CD4-positive, alpha-beta T cell treated with Interleukin-15 for 4 hours (primary cell): ENCODE data around the gene B3GNT9.
A peak's percentile ranks its signal among the peaks of the same experiment; 100 is the strongest.

ENCODE experiments used
- DNase-seq: peaks from one replicate; pipeline ENCODE4 v3.0.0-alpha.2; 2020; ENCODE audit warnings: low spot score

The B3GNT9 gene

GRCh38 chr16:67150833-67151396, at the start of gene B3GNT9:
B3GNT9 (minus strand) TSS chr16:67150998; CDS start chr16:67150485, 513 bp downstream.
- DNase-seq: peak; percentile 36

- DNase-seq: no peak
Measured at GRCh38 chr16:67200491-67200890, 49.7 kb upstream of the B3GNT9 start.

- DNase-seq: no peak
Measured at GRCh38 chr16:67199808-67200198, 49.0 kb upstream of the B3GNT9 start.

- no peak for DNase-seq
Measured at GRCh38 chr16:67199011-67199807, 48.4 kb upstream of the B3GNT9 start, which contains the start of gene ELMO3. ELMO3 (plus strand) TSS chr16:67199131; CDS start chr16:67199327, 196 bp downstream.

GRCh38 chr16:67198238-67198734, 47.5 kb upstream of the B3GNT9 start:
- DNase-seq: peak; percentile 12

GRCh38 chr16:67197704-67198103, 46.9 kb upstream of the B3GNT9 start:
- no peak for DNase-seq

- DNase-seq: no peak
Measured at GRCh38 chr16:67196881-67197280, 46.1 kb upstream of the B3GNT9 start.

GRCh38 chr16:67195676-67196075, 44.9 kb upstream of the B3GNT9 start:
- no peak for DNase-seq

GRCh38 chr16:67194260-67194659, 43.5 kb upstream of the B3GNT9 start:
- DNase-seq: no peak

- no peak for DNase-seq
Measured at GRCh38 chr16:67193536-67193935, 42.7 kb upstream of the B3GNT9 start.

- no peak for DNase-seq
Measured at GRCh38 chr16:67192781-67193361, 42.1 kb upstream of the B3GNT9 start.

- DNase-seq: peak; percentile 86
Measured at GRCh38 chr16:67191995-67192681, 41.3 kb upstream of the B3GNT9 start, which contains the start of gene E2F4. E2F4 (plus strand) TSS chr16:67192155; CDS start chr16:67192228, 73 bp downstream.

- no peak for DNase-seq
Measured at GRCh38 chr16:67191411-67191994, 40.7 kb upstream of the B3GNT9 start.

GRCh38 chr16:67190448-67191399, 39.9 kb upstream of the B3GNT9 start:
- no peak for DNase-seq

- DNase-seq: no peak
Measured at GRCh38 chr16:67190041-67190440, 39.2 kb upstream of the B3GNT9 start, which contains the start of gene EXOC3L1. EXOC3L1 (minus strand) TSS chr16:67190136; CDS start chr16:67189676, 460 bp downstream.

- DNase-seq: no peak
Measured at GRCh38 chr16:67188798-67189197, 38.0 kb upstream of the B3GNT9 start.

- no peak for DNase-seq
Measured at GRCh38 chr16:67188323-67188722, 37.5 kb upstream of the B3GNT9 start.

- no peak for DNase-seq
Measured at GRCh38 chr16:67187175-67187890, 36.5 kb upstream of the B3GNT9 start.

GRCh38 chr16:67186550-67186950, 35.8 kb upstream of the B3GNT9 start:
- DNase-seq: no peak

- DNase-seq: no peak
Measured at GRCh38 chr16:67185651-67186134, 34.9 kb upstream of the B3GNT9 start.
